ENCODE data around the gene PTK6. TPM values are rescaled to one million over a fixed set of nuclear protein-coding genes. Genes with fewer than 3 reads are reported as not detected.

The PTK6 gene
- total and polyA plus RNA-seq, 5 donors from 2014 or later: 0.15 to 0.21 (median 0.19) TPM; not detected in 1

DNA sequence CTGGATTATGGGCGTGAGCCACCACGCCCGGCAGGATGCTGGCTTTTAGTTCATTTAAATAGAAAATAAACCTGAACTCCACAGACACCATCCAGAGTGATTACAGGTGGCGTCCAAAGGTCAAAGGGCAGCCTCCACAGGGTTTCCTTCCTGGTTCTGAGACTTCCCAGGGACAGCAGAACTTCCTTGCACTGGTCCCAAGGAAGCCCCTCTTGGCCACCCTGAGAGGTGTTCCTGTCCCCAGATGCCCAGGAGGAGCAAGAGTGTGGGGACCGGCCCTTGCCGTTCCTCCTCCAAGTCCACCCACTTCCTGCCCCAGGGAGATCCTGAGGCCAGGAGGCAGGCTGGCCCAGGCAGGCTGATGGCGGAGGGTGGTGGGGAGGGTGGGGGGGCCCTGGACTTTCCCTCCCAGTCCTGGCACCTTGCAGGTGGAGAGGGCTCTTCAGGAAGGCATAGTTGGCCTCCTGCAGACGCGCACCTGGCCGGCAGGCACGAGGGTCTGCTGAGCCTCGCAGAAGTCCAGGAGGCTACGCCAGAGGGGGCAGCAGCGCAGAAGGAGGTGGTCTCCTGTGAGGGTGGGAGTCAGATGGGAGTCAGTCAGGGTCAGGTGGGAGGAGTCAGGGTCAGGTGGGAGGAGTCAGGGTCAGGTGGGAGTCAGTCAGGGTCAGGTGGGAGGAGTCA, 21.8 kb upstream of the PTK6 start:
- H3K4me3 ChIP-seq (ENCODE audit: low read depth, low read length): no peak overlapping the region
- H3K36me3 Mint-ChIP-seq: peaks cover 3% of the 10 kb centered on the region
- H3K27ac ChIP-seq (ENCODE audit: insufficient read depth, low read length, poor library complexity, severe bottlenecking): no peak overlapping the region
- no peak overlapping the region for H3K27ac Mint-ChIP-seq
- peaks cover 8% of the 10 kb centered on the region for H3K4me1 ChIP-seq (ENCODE audit: control insufficient read depth, insufficient read depth, low read length, poor library complexity, severe bottlenecking)
- DNase-seq (no peak), ATAC-seq (ENCODE audit: low read depth in 2 of 2) (no peak)
- no peaks in the 10 kb centered on the region for H3K27me3 Mint-ChIP-seq
- no peaks in the 10 kb centered on the region for H3K9me3 ChIP-seq (ENCODE audit: control insufficient read depth in 2 of 2, low read length in 2 of 2)
- no peak overlapping the region for H3K4me3 Mint-ChIP-seq
- no peaks in the 10 kb centered on the region for H3K27me3 ChIP-seq (ENCODE audit: control insufficient read depth, insufficient read depth, low read length)
- peaks cover 20% of the 10 kb centered on the region for H3K36me3 ChIP-seq (ENCODE audit: control insufficient read depth, insufficient read depth, low read length)
- H3K9me3 Mint-ChIP-seq: no peaks in the 10 kb centered on the region
- H3K4me1 Mint-ChIP-seq: peaks cover 0 to 9% (median 0%) of the 10 kb centered on the region in 4 donors

DNA sequence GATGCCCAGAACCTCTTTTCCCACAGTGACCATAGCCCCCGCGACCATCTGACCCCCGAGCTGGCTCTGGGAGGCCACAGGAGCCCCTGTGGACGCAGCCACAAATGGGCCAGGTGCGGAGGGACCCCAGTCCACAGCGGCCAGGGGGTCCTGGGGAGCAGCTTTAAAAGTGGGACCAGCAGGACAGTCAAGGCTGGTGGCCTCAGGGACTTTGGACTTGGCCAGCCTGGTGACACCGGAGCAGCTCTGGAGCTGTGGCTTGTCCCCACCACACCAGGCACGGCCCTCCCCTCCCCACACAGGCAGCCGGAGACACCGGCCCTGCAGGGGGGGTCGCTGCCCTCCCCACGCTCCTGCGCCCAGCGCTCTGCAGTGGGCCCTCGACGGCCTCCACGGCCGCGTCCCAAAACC, 20.3 kb upstream of the PTK6 start:
- no peak overlapping the region for H3K27ac Mint-ChIP-seq
- Histone ChIP-seq H3K27me3 (ENCODE audit: control insufficient read depth, insufficient read depth, low read length) (no peaks in the 10 kb centered on the region), H3K27ac (ENCODE audit: insufficient read depth, low read length, poor library complexity, severe bottlenecking) (no peak overlapping the region), H3K4me3 (ENCODE audit: low read depth, low read length) (no peak overlapping the region), H3K9me3 (ENCODE audit: control insufficient read depth in 2 of 2, low read length in 2 of 2) (no peaks in the 10 kb centered on the region), H3K36me3 (ENCODE audit: control insufficient read depth, insufficient read depth, low read length) (peaks cover 15% of the 10 kb centered on the region), H3K4me1 (ENCODE audit: control insufficient read depth, insufficient read depth, low read length, poor library complexity, severe bottlenecking) (peaks cover 22% of the 10 kb centered on the region)
- no peak for ATAC-seq (ENCODE audit: low read depth in 2 of 2)
- no peaks in the 10 kb centered on the region for H3K27me3 Mint-ChIP-seq
- peak overlapping the region in 2 of 4 donors; percentile 53 to 88 for H3K4me3 Mint-ChIP-seq
- H3K9me3 Mint-ChIP-seq: peaks cover 0 to under 1% (median 0%) of the 10 kb centered on the region in 7 donors
- no peak for DNase-seq
- peaks cover 3% of the 10 kb centered on the region for H3K36me3 Mint-ChIP-seq
- peaks cover 0 to 17% (median 6%) of the 10 kb centered on the region in 4 donors for H3K4me1 Mint-ChIP-seq

- Mint-ChIP-seq H3K27ac (no peak overlapping the region), H3K27me3 (no peaks in the 10 kb centered on the region)
Observed at GRCh38 chr20:63556873-63557478, 19.8 kb upstream of the PTK6 start.

DNA sequence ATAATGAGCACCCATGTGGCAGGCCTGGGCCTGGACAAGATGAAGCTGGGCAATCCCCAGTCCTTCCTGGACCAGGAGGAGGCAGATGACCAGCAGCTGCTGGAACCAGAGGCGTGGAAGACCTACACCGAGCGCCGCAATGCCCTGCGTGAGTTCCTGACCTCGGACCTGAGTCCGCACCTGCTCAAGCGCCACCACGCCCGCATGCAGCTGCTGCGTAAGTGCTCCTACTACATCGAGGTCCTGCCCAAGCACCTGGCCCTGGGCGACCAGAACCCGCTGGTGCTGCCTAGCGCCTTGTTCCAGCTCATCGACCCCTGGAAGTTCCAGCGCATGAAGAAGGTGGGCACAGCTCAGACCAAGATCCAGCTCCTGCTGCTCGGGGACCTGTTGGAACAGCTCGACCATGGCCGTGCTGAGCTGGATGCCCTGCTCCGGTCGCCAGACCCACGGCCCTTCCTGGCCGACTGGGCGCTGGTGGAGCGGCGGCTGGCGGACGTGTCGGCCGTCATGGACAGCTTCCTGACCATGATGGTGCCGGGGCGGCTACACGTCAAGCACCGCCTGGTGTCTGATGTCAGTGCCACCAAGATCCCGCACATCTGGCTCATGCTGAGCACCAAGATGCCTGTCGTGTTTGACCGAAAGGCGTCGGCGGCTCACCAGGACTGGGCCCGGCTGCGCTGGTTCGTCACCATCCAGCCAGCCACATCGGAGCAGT, 18.6 kb upstream of the PTK6 start:
- no peaks in the 10 kb centered on the region for H3K27me3 Mint-ChIP-seq
- no peaks in the 10 kb centered on the region for H3K9me3 ChIP-seq (ENCODE audit: control insufficient read depth in 2 of 2, low read length in 2 of 2)
- no peak overlapping the region for H3K4me3 ChIP-seq (ENCODE audit: low read depth, low read length)
- no peak overlapping the region for H3K27ac ChIP-seq (ENCODE audit: insufficient read depth, low read length, poor library complexity, severe bottlenecking)
- no peak for DNase-seq
- H3K36me3 Mint-ChIP-seq: peaks cover 3% of the 10 kb centered on the region
- peak overlapping the region in 2 of 4 donors; percentile 10 to 75 for H3K4me3 Mint-ChIP-seq
- H3K27ac Mint-ChIP-seq: no peak overlapping the region
- H3K9me3 Mint-ChIP-seq: peaks cover 0 to 1% (median 0%) of the 10 kb centered on the region in 7 donors
- peaks cover 0 to 27% (median 7%) of the 10 kb centered on the region in 4 donors for H3K4me1 Mint-ChIP-seq
- H3K27me3 ChIP-seq (ENCODE audit: control insufficient read depth, insufficient read depth, low read length): no peaks in the 10 kb centered on the region
- H3K4me1 ChIP-seq (ENCODE audit: control insufficient read depth, insufficient read depth, low read length, poor library complexity, severe bottlenecking): peaks cover 28% of the 10 kb centered on the region
- ATAC-seq (ENCODE audit: low read depth in 2 of 2): no peak
- H3K36me3 ChIP-seq (ENCODE audit: control insufficient read depth, insufficient read depth, low read length): peaks cover 8% of the 10 kb centered on the region

More at GRCh38 chr20:63556873-63557478, 19.8 kb upstream of the PTK6 start:
- Histone ChIP-seq H3K27me3 (ENCODE audit: control insufficient read depth, insufficient read depth, low read length) (no peaks in the 10 kb centered on the region), H3K4me1 (ENCODE audit: control insufficient read depth, insufficient read depth, low read length, poor library complexity, severe bottlenecking) (peaks cover 27% of the 10 kb centered on the region), H3K4me3 (ENCODE audit: low read depth, low read length) (no peak overlapping the region), H3K27ac (ENCODE audit: insufficient read depth, low read length, poor library complexity, severe bottlenecking) (no peak overlapping the region), H3K9me3 (ENCODE audit: control insufficient read depth in 2 of 2, low read length in 2 of 2) (no peaks in the 10 kb centered on the region), H3K36me3 (ENCODE audit: control insufficient read depth, insufficient read depth, low read length) (peaks cover 14% of the 10 kb centered on the region)
- DNase-seq: no peak
- peaks cover 0 to 22% (median 7%) of the 10 kb centered on the region in 4 donors for H3K4me1 Mint-ChIP-seq
- H3K4me3 Mint-ChIP-seq: peak overlapping the region in 2 of 4 donors; percentile 75 to 88
- no peak for ATAC-seq (ENCODE audit: low read depth in 2 of 2)
- peaks cover 0 to 1% (median 0%) of the 10 kb centered on the region in 7 donors for H3K9me3 Mint-ChIP-seq
- H3K36me3 Mint-ChIP-seq: peaks cover 3% of the 10 kb centered on the region

DNA sequence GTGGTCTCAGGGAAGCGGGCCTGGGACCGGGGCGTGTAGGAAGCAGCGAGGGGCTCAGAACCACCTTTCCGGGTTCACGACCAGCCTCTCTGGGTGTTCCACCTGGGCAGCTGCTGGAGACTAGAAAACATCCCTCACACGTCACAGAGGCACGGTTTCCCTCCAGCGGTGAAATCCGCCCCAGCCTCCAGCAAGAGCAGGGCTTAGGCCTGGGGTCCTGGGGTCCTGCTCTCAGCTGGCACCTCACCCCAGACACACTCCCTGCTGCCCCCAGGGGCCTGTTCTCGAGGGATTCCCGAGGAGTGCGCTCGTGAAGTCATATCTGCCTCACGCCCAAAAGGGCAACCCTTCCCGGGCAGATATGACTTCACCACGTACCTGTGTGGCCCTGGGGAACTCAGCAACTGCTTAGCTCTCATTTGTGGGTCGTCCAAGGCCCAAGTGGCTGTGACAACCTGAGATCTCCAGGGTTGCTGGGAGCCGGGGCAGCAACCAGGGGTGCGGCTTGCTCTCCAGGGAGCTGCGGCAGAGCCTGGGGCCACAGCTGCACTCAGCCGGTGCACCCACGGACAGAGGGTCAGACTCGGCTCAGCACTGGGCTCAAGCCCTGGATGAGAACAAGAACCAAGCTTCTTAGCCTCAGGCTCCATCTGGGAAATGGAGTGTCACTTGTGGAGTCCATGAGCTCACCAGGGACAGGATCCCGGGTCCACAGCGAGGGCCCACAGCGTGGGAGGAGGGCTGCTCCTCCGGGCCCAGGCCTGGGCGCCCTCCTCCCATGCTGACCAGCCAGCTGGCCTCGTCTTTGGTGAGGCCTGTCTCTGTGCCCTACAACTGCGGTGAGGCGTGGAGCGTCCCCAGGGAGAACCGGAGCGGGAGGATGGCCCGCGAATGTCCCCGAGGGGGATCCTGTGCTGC, 17.4 kb upstream of the PTK6 start:
- H3K36me3 ChIP-seq (ENCODE audit: control insufficient read depth, insufficient read depth, low read length): no peaks in the 10 kb centered on the region
- peaks cover 0 to 1% (median 0%) of the 10 kb centered on the region in 7 donors for H3K9me3 Mint-ChIP-seq
- no peak for ATAC-seq (ENCODE audit: low read depth in 2 of 2)
- H3K27me3 ChIP-seq (ENCODE audit: control insufficient read depth, insufficient read depth, low read length): no peaks in the 10 kb centered on the region
- H3K27ac ChIP-seq (ENCODE audit: insufficient read depth, low read length, poor library complexity, severe bottlenecking): peak overlapping the region; percentile 81
- peaks cover 28% of the 10 kb centered on the region for H3K4me1 ChIP-seq (ENCODE audit: control insufficient read depth, insufficient read depth, low read length, poor library complexity, severe bottlenecking)
- H3K4me3 ChIP-seq (ENCODE audit: low read depth, low read length): no peak overlapping the region
- H3K27me3 Mint-ChIP-seq: peaks cover 8% of the 10 kb centered on the region
- peak overlapping the region in 2 of 3 donors; percentile 47 to 76 for H3K27ac Mint-ChIP-seq
- H3K9me3 ChIP-seq (ENCODE audit: control insufficient read depth in 2 of 2, low read length in 2 of 2): no peaks in the 10 kb centered on the region
- peak overlapping the region; percentile 69 to 80 (median 71) for H3K4me3 Mint-ChIP-seq
- DNase-seq: no peak
- peaks cover 0 to 28% (median 7%) of the 10 kb centered on the region in 4 donors for H3K4me1 Mint-ChIP-seq
- H3K36me3 Mint-ChIP-seq: no peaks in the 10 kb centered on the region

DNA sequence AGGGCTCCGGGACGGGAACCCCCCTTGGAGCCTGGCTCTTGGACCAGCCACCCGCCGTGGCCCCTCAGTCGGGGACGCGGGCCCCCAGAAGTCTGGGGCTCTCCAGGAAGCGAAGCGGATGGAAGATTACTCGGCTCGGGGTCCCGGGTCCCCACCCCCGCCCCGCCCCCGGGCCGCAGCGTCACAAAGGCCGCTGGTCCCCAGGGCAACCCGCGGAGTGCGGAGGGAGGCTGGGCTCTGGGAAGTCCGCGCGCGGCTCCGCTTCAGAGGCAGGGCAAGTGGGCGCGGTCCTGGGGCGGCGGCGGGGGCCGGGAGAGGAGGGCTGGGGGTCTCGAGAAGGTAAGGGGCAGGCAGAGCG, 16.7 kb upstream of the PTK6 start, which contains the start of gene FNDC11:
Gene FNDC11 (plus strand): TSS at position 227 of the 358 bp plus-strand sequence. CDS start 1,505 bp downstream, outside the sequence.
- no peaks in the 10 kb centered on the region for H3K36me3 Mint-ChIP-seq
- H3K9me3 Mint-ChIP-seq: peaks cover 0 to 1% (median 0%) of the 10 kb centered on the region in 7 donors
- Histone ChIP-seq H3K27me3 (ENCODE audit: control insufficient read depth, insufficient read depth, low read length) (no peaks in the 10 kb centered on the region), H3K4me3 (ENCODE audit: low read depth, low read length) (peak within 1 kb of the TSS; percentile 37), H3K27ac (ENCODE audit: insufficient read depth, low read length, poor library complexity, severe bottlenecking) (peak within 1 kb of the TSS; percentile 81), H3K9me3 (ENCODE audit: control insufficient read depth in 2 of 2, low read length in 2 of 2) (no peaks in the 10 kb centered on the region), H3K36me3 (ENCODE audit: control insufficient read depth, insufficient read depth, low read length) (no peaks in the 10 kb centered on the region), H3K4me1 (ENCODE audit: control insufficient read depth, insufficient read depth, low read length, poor library complexity, severe bottlenecking) (peaks cover 28% of the 10 kb centered on the region)
- peak in 1 of 3 donors; percentile 61 for DNase-seq
- H3K4me3 Mint-ChIP-seq: peak within 1 kb of the TSS; percentile 70 to 88 (median 77)
- H3K4me1 Mint-ChIP-seq: peaks cover 0 to 30% (median 9%) of the 10 kb centered on the region in 4 donors
- H3K27ac Mint-ChIP-seq: peak within 1 kb of the TSS; percentile 81 to 92 (median 91)
- H3K27me3 Mint-ChIP-seq: peaks cover 13% of the 10 kb centered on the region
- ATAC-seq (ENCODE audit: low read depth in 2 of 2): peak in 1 of 2 donors; percentile 3
